Neural cell (in vitro differentiated cells): ENCODE data around the gene LRRC57. TPM values are rescaled to one million over a fixed set of nuclear protein-coding genes. Genes with fewer than 3 reads are reported as not detected.

Experiments used
- H2AFZ ChIP-seq: fragments of 200-600, 300-800 bp; sonication (generic), shearing (Covaris generic); 2 replicates; pipeline ENCODE4 v1.6.0; 2014; ENCODE audit warnings: low read depth, mild to moderate bottlenecking, antibody characterized with exemption, low read length, moderate library complexity
- H3F3A ChIP-seq: fragments of 200-600 bp; shearing (Covaris generic); 2 replicates; pipeline ENCODE4 v1.6.1; 2016; ENCODE audit warnings: mild to moderate bottlenecking, moderate library complexity, mixed read lengths, antibody characterized with exemption, low read length; ENCODE audit not compliant: insufficient read depth, poor library complexity, severe bottlenecking
- H3K27ac ChIP-seq: fragments of 200-600, 300-800 bp; sonication (generic), shearing (Covaris generic); 2 replicates; pipeline ENCODE4 v1.5.1; 2014; ENCODE audit warnings: mild to moderate bottlenecking, low read length, moderate library complexity
- H3K27me3 ChIP-seq: fragments of 300-800, 200-600 bp; sonication (generic), shearing (Covaris generic); 2 replicates; pipeline ENCODE4 v1.6.0; 2014; ENCODE audit warnings: mild to moderate bottlenecking, low read depth, low read length, moderate library complexity; ENCODE audit not compliant: insufficient read depth
- H3K36me3 ChIP-seq: fragments of 300-800, 200-600 bp; sonication (generic), shearing (Covaris generic); 2 replicates; pipeline ENCODE4 v1.5.1; 2014; ENCODE audit warnings: mild to moderate bottlenecking, antibody characterized with exemption, low read length, moderate library complexity; ENCODE audit not compliant: insufficient read depth
- H3K4me2 ChIP-seq: fragments of 300-800, 200-600 bp; sonication (generic), shearing (Covaris generic); 2 replicates; pipeline ENCODE4 v1.6.0; 2014; ENCODE audit warnings: mild to moderate bottlenecking, low read length
- H3K4me3 ChIP-seq: fragments of 300-800, 200-600 bp; sonication (generic), shearing (Covaris generic); 2 replicates; pipeline ENCODE4 v1.5.1; 2014; ENCODE audit warnings: mild to moderate bottlenecking, low read length, moderate library complexity
- H3K79me2 ChIP-seq: fragments of 200-600 bp; shearing (Covaris generic); replicated peaks from 2 replicates; pipeline ENCODE4 v1.6.0; 2014; ENCODE audit warnings: mild to moderate bottlenecking, low read length, moderate library complexity; ENCODE audit not compliant: insufficient read depth
- H3K9ac ChIP-seq: fragments of 300-800, 200-600 bp; sonication (generic), shearing (Covaris generic); 2 replicates; pipeline ENCODE4 v1.6.1; 2016; ENCODE audit warnings: mild to moderate bottlenecking, low read length, mixed read lengths
- H3K9me2 ChIP-seq: fragments of 200-600 bp; shearing (Covaris generic); 2 replicates; pipeline ENCODE4 v1.6.1; 2016; ENCODE audit warnings: mild to moderate bottlenecking, low read length, mixed read lengths; ENCODE audit not compliant: insufficient read depth
- H3K9me3 ChIP-seq: fragments of 200-600, 300-800 bp; sonication (generic), shearing (Covaris generic); 2 replicates; pipeline ENCODE4 v1.6.1; 2016; ENCODE audit warnings: mild to moderate bottlenecking, mixed run types, low read length, moderate library complexity, mixed read lengths
- H4K20me1 ChIP-seq: fragments of 200-600 bp; shearing (Covaris generic); 2 replicates; pipeline ENCODE4 v1.6.1; 2016; ENCODE audit warnings: mild to moderate bottlenecking, mixed run types; ENCODE audit not compliant: insufficient read depth
- EP300 ChIP-seq: fragments of 450-650 bp; conservative IDR thresholded peaks from 2 replicates; pipeline ENCODE4 v1.6.1; 2014; ENCODE audit warnings: antibody characterized with exemption, mild to moderate bottlenecking, moderate library complexity; ENCODE audit not compliant: poor library complexity, severe bottlenecking
- EZH2 ChIP-seq: fragments of 200-600, 300-800 bp; shearing (Covaris generic), sonication (generic); IDR thresholded peaks from 2 replicates; pipeline ENCODE4 v1.6.1; 2014; ENCODE audit warnings: antibody characterized with exemption, low read length, borderline replicate concordance, mild to moderate bottlenecking; ENCODE audit not compliant: insufficient read depth, poor library complexity, severe bottlenecking
- MXI1 ChIP-seq: fragments of 450-650 bp; conservative IDR thresholded peaks from 2 replicates; pipeline ENCODE4 v1.6.1; 2014; ENCODE audit warnings: antibody characterized with exemption, mild to moderate bottlenecking; ENCODE audit not compliant: poor library complexity, severe bottlenecking
- POLR2AphosphoS5 ChIP-seq: IDR thresholded peaks from 2 replicates; pipeline ENCODE4 v1.6.1; 2012
- RAD21 ChIP-seq: fragments of 450-650 bp; conservative IDR thresholded peaks from 2 replicates; pipeline ENCODE4 v1.6.1; 2014; ENCODE audit warnings: antibody characterized with exemption, mild to moderate bottlenecking, moderate library complexity
- SMC3 ChIP-seq: fragments of 450-650 bp; conservative IDR thresholded peaks from 2 replicates; pipeline ENCODE4 v1.6.1; 2014; ENCODE audit warnings: antibody characterized with exemption, mild to moderate bottlenecking, moderate library complexity; ENCODE audit not compliant: poor library complexity
- TAF1 ChIP-seq: IDR thresholded peaks from 2 replicates; pipeline ENCODE4 v1.6.1; 2012; ENCODE audit warnings: low read depth
- polyA plus RNA-seq: library from polyadenylated mRNA; depleted of rRNA; stranded (reverse); fragments of >200 nt; gene quantifications from 2 replicates; pipeline ENCODE4 v1.2.3, GENCODE V29; 2014
- TF ChIP-seq, protein P1 (sequence below): fragments of 450-650 bp; IDR thresholded peaks from 2 replicates; pipeline ENCODE4 v1.5.1; 2014; ENCODE audit warnings: antibody characterized with exemption, mild to moderate bottlenecking, moderate library complexity; ENCODE audit not compliant: poor library complexity, severe bottlenecking
- TF ChIP-seq, protein P2 (sequence below): IDR thresholded peaks from 2 replicates; pipeline ENCODE4 v1.6.1; 2012; ENCODE audit warnings: borderline replicate concordance

Gene LRRC57
- polyA plus RNA-seq, 1 donor from 2014 or later, result 8.4 TPM

DNA sequence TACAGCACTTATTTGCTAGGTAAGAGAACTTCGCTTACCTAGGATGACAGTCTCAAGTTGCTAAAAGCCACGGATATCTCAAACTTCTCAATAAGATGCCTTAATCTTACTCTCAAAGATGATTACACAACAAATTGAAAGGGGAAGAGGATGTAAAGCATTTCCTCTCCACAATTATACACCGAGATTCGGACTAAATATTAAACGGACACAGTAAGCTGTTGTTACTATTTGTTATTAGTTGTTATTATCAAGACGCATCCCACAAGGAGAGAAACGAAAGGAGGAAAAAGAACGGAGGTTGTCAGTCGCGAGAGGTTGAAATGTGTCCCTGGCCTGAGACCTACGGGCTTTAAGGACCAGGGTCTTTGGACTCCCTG lies 58.3 kb downstream of the LRRC57 start:
- Histone ChIP-seq H3K4me2 (peak overlapping the region; percentile 99), H3K9me3 (no peaks in the 10 kb centered on the region), H3K27ac (peak overlapping the region; percentile 80), H4K20me1 (no peaks in the 10 kb centered on the region), H3F3A (peaks cover 5% of the 10 kb centered on the region), H3K27me3 (no peaks in the 10 kb centered on the region), H3K9me2 (no peaks in the 10 kb centered on the region), H2AFZ (peak overlapping the region; percentile 100), H3K79me2 (peaks cover 28% of the 10 kb centered on the region), H3K4me3 (peak overlapping the region; percentile 95), H3K9ac (peak overlapping the region; percentile 87), H3K36me3 (no peaks in the 10 kb centered on the region)
- TF ChIP-seq MXI1 (no peak), POLR2AphosphoS5 (no peak), EP300 (no peak), TAF1 (no peak), RAD21 (no peak), SMC3 (no peak), EZH2 (no peak)
- TF ChIP-seq, protein P1, sequence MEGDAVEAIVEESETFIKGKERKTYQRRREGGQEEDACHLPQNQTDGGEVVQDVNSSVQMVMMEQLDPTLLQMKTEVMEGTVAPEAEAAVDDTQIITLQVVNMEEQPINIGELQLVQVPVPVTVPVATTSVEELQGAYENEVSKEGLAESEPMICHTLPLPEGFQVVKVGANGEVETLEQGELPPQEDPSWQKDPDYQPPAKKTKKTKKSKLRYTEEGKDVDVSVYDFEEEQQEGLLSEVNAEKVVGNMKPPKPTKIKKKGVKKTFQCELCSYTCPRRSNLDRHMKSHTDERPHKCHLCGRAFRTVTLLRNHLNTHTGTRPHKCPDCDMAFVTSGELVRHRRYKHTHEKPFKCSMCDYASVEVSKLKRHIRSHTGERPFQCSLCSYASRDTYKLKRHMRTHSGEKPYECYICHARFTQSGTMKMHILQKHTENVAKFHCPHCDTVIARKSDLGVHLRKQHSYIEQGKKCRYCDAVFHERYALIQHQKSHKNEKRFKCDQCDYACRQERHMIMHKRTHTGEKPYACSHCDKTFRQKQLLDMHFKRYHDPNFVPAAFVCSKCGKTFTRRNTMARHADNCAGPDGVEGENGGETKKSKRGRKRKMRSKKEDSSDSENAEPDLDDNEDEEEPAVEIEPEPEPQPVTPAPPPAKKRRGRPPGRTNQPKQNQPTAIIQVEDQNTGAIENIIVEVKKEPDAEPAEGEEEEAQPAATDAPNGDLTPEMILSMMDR, result no peak
- TF ChIP-seq, protein P2, sequence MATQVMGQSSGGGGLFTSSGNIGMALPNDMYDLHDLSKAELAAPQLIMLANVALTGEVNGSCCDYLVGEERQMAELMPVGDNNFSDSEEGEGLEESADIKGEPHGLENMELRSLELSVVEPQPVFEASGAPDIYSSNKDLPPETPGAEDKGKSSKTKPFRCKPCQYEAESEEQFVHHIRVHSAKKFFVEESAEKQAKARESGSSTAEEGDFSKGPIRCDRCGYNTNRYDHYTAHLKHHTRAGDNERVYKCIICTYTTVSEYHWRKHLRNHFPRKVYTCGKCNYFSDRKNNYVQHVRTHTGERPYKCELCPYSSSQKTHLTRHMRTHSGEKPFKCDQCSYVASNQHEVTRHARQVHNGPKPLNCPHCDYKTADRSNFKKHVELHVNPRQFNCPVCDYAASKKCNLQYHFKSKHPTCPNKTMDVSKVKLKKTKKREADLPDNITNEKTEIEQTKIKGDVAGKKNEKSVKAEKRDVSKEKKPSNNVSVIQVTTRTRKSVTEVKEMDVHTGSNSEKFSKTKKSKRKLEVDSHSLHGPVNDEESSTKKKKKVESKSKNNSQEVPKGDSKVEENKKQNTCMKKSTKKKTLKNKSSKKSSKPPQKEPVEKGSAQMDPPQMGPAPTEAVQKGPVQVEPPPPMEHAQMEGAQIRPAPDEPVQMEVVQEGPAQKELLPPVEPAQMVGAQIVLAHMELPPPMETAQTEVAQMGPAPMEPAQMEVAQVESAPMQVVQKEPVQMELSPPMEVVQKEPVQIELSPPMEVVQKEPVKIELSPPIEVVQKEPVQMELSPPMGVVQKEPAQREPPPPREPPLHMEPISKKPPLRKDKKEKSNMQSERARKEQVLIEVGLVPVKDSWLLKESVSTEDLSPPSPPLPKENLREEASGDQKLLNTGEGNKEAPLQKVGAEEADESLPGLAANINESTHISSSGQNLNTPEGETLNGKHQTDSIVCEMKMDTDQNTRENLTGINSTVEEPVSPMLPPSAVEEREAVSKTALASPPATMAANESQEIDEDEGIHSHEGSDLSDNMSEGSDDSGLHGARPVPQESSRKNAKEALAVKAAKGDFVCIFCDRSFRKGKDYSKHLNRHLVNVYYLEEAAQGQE, result no peak

Other genes with a start within 250 kb of the LRRC57 start
- gene CAPN3, start 189.3 kb downstream of the LRRC57 start, polyA plus RNA-seq, result 1.5 TPM in 1 of 2 replicates, not detected in the other
- gene ZNF106, start 57.7 kb downstream of the LRRC57 start, polyA plus RNA-seq, result 18.6 and 24.0 TPM in 2 replicates
- 36.6 and 40.7 TPM in 2 replicates for gene SNAP23, start 53.2 kb downstream of the LRRC57 start, polyA plus RNA-seq
- gene HAUS2, start within 50 bp of the LRRC57 start, polyA plus RNA-seq, result 48.9 and 76.0 TPM in 2 replicates
- 6.4 and 7.1 TPM in 2 replicates for gene STARD9, start 26.8 kb upstream of the LRRC57 start, polyA plus RNA-seq
- 14.4 and 16.8 TPM in 2 replicates for gene CDAN1, start 188.3 kb upstream of the LRRC57 start, polyA plus RNA-seq